SK-N-SH (cell line): ENCODE results near the gene TMEM144. TPM values are rescaled to one million over a fixed set of nuclear protein-coding genes. Genes with fewer than 3 reads are reported as not detected.
A peak's percentile ranks its signal among the peaks of the same experiment; 100 is the strongest.

Experiments
- CTCF ChIP-seq: fragments of 200-600 bp; sonication (generic); IDR thresholded peaks from 2 replicates; pipeline ENCODE4 v1.6.1; 2017; ENCODE audit warnings: antibody characterized with exemption, mild to moderate bottlenecking, moderate library complexity
- EP300 ChIP-seq, 2 experiments: IDR thresholded peaks; 2 replicates each; pipeline versions ENCODE4 v1.4.0 to v1.6.1; 2012; ENCODE audit warnings: borderline replicate concordance in 1 of 2, low read depth in 1 of 2, low read length in 1 of 2
- EZH2phosphoT487 ChIP-seq: fragments of 200-600 bp; sonication (generic); IDR thresholded peaks from 2 replicates; pipeline ENCODE4 v1.6.1; 2017; ENCODE audit warnings: low read depth, mixed run types, mild to moderate bottlenecking, antibody characterized with exemption, moderate library complexity, borderline replicate concordance
- FOSL2 ChIP-seq: IDR thresholded peaks from 2 replicates; pipeline ENCODE4 v1.4.0; 2012; ENCODE audit warnings: low read depth, mild to moderate bottlenecking, moderate library complexity, borderline replicate concordance
- FOXM1 ChIP-seq: IDR thresholded peaks from 2 replicates; pipeline ENCODE4 v1.4.0; 2012; ENCODE audit warnings: low read depth, mild to moderate bottlenecking
- MAX ChIP-seq: IDR thresholded peaks from 2 replicates; pipeline ENCODE4 v1.4.0; 2012; ENCODE audit warnings: low read depth
- PBX3 ChIP-seq: IDR thresholded peaks from 2 replicates; pipeline ENCODE4; 2012
- POLR2AphosphoS5 ChIP-seq: IDR thresholded peaks from 2 replicates; pipeline ENCODE4 v1.6.1; 2012; ENCODE audit warnings: low read depth, low read length
- RAD21 ChIP-seq: IDR thresholded peaks from 2 replicates; pipeline ENCODE4 v1.6.1; 2012; ENCODE audit warnings: mild to moderate bottlenecking, low read length
- RFX5 ChIP-seq: IDR thresholded peaks from 2 replicates; pipeline ENCODE4 v1.6.1; 2012; ENCODE audit warnings: mild to moderate bottlenecking, improper control_type of control experiment, low read length
- RXRA ChIP-seq: IDR thresholded peaks from 2 replicates; pipeline ENCODE4 v1.4.0; 2012; ENCODE audit warnings: low read depth, mild to moderate bottlenecking, borderline replicate concordance
- TCF12 ChIP-seq: IDR thresholded peaks from 2 replicates; pipeline ENCODE4 v1.4.0; 2012
- polyA plus RNA-seq, 3 experiments: library from polyadenylated mRNA; depleted of rRNA; stranded (reverse); fragments of >200 nt; gene quantifications; 2 replicates each; pipeline ENCODE4 v1.2.3, GENCODE V29; 2012
- TF ChIP-seq, protein P1 (sequence below): IDR thresholded peaks from 2 replicates; pipeline ENCODE4 v1.6.1; 2012; ENCODE audit warnings: mild to moderate bottlenecking, low read depth, low read length, moderate library complexity
- TF ChIP-seq, protein P2 (sequence below): IDR thresholded peaks from 2 replicates; pipeline ENCODE4 v1.4.0; 2012; ENCODE audit warnings: low read depth, borderline replicate concordance
- TF ChIP-seq, protein P3 (sequence below): IDR thresholded peaks from 2 replicates; pipeline ENCODE4 v1.4.0; 2012; ENCODE audit warnings: low read depth, borderline replicate concordance

The TMEM144 gene
- polyA plus RNA-seq, 1 of the 3 experiments (the other 2 are of a cell fraction): not detected

DNA sequence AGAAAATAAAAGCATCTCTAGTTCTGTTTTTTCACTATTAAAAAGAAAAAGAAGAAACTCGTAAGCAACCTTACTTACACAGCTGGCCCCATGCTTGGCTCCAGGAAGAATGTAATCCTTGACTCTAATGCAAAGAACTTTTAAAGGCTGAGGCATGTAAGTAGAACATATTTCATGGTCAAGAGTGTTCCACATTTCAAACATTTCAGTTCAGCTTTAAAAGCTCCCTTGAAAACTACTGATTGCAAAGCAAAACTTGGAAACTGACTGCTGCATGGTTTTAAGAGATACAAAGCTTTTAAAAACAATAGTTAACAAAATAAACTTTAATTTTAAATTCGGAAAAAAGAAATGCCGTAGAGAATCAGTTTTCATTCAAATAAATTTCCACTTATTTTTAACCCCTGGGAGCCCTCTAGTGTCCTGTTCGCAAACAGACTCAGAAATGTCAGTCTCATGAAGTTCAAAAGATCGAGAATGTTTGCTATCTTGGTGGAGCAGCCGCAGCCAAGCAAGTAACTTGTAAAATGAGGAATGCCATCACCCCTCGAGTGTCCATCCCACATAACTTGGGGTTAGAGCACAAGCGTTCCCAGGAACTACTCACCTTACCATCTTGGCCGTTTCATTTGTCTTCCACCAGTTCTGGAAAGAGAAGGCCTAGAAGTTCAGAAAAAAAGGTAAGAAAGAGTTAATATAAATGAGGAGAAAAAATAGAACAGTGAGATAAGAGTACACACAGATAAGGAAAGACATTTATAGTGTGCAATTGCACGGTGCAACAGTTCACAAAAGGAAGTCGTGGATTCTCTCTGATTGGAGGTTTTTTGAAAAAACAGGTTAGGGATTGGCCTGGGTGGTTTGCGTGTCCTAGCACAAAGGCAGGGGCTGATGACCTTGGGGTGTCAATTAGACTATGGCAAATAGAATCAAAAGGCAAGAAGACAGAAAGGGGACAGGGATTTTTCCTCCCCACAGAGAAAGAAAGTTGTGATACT is 37.7 kb upstream of the TMEM144 start, which contains the start of gene GASK1B (continued):
- TF ChIP-seq, protein P1, sequence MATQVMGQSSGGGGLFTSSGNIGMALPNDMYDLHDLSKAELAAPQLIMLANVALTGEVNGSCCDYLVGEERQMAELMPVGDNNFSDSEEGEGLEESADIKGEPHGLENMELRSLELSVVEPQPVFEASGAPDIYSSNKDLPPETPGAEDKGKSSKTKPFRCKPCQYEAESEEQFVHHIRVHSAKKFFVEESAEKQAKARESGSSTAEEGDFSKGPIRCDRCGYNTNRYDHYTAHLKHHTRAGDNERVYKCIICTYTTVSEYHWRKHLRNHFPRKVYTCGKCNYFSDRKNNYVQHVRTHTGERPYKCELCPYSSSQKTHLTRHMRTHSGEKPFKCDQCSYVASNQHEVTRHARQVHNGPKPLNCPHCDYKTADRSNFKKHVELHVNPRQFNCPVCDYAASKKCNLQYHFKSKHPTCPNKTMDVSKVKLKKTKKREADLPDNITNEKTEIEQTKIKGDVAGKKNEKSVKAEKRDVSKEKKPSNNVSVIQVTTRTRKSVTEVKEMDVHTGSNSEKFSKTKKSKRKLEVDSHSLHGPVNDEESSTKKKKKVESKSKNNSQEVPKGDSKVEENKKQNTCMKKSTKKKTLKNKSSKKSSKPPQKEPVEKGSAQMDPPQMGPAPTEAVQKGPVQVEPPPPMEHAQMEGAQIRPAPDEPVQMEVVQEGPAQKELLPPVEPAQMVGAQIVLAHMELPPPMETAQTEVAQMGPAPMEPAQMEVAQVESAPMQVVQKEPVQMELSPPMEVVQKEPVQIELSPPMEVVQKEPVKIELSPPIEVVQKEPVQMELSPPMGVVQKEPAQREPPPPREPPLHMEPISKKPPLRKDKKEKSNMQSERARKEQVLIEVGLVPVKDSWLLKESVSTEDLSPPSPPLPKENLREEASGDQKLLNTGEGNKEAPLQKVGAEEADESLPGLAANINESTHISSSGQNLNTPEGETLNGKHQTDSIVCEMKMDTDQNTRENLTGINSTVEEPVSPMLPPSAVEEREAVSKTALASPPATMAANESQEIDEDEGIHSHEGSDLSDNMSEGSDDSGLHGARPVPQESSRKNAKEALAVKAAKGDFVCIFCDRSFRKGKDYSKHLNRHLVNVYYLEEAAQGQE: no peak
- TF ChIP-seq EZH2phosphoT487 (no peak), RFX5 (no peak), TCF12 (no peak), MAX (no peak), RAD21 (peak; percentile 82), PBX3 (no peak), RXRA (no peak), CTCF (peak; percentile 91), FOXM1 (no peak), POLR2AphosphoS5 (no peak), EP300 (IDR thresholded peaks at IDR 0.05; ENCODE audit: borderline replicate concordance in 1 of 2, low read depth in 1 of 2, low read length in 1 of 2) (no peak), FOSL2 (no peak)
- TF ChIP-seq, protein P2, sequence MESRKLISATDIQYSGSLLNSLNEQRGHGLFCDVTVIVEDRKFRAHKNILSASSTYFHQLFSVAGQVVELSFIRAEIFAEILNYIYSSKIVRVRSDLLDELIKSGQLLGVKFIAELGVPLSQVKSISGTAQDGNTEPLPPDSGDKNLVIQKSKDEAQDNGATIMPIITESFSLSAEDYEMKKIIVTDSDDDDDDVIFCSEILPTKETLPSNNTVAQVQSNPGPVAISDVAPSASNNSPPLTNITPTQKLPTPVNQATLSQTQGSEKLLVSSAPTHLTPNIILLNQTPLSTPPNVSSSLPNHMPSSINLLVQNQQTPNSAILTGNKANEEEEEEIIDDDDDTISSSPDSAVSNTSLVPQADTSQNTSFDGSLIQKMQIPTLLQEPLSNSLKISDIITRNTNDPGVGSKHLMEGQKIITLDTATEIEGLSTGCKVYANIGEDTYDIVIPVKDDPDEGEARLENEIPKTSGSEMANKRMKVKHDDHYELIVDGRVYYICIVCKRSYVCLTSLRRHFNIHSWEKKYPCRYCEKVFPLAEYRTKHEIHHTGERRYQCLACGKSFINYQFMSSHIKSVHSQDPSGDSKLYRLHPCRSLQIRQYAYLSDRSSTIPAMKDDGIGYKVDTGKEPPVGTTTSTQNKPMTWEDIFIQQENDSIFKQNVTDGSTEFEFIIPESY: no peak
- TF ChIP-seq, protein P3, sequence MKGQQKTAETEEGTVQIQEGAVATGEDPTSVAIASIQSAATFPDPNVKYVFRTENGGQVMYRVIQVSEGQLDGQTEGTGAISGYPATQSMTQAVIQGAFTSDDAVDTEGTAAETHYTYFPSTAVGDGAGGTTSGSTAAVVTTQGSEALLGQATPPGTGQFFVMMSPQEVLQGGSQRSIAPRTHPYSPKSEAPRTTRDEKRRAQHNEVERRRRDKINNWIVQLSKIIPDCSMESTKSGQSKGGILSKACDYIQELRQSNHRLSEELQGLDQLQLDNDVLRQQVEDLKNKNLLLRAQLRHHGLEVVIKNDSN: no peak
